Measurements from ENCODE around the gene MCM6.
A peak's percentile ranks its signal among the peaks of the same experiment; 100 is the strongest.

MCM6 gene

GRCh38 chr2:135876066-135876711, at the start of gene MCM6:
Gene MCM6, minus strand, starts transcription at chr2:135876443. Its CDS starts 78 bp downstream, at chr2:135876365.
- peak within 1 kb of the TSS; percentile 95 for H3K27ac Mint-ChIP-seq
- CTCF ChIA-PET: interaction anchor here (0.9 to 1.6 kb wide), 3 partner anchors 38 to 78 kb away, joined by 3 to 4 read pairs (median 3); no protein-coding TSS in a partner anchor
- peak within 1 kb of the TSS; percentile 80 for H3K4me3 Mint-ChIP-seq
- H3K9me3 Mint-ChIP-seq: no peaks in the 10 kb centered on the region
- no peaks in the 10 kb centered on the region for H3K27me3 Mint-ChIP-seq
- DNase-seq: peak; percentile 99
- peaks cover 40% of the 10 kb centered on the region for H3K4me1 Mint-ChIP-seq
- peaks cover 31% of the 10 kb centered on the region for H3K36me3 Mint-ChIP-seq

- H3K27ac Mint-ChIP-seq: no peak overlapping the region
- no peak overlapping the region for H3K4me3 Mint-ChIP-seq
- no peaks in the 10 kb centered on the region for H3K4me1 Mint-ChIP-seq
- CTCF ChIA-PET: no interaction called here
- H3K9me3 Mint-ChIP-seq: no peaks in the 10 kb centered on the region
- H3K27me3 Mint-ChIP-seq: no peaks in the 10 kb centered on the region
- H3K36me3 Mint-ChIP-seq: peaks cover 50% of the 10 kb centered on the region
- no peak for DNase-seq
Measured at GRCh38 chr2:135925571-135925970, 49.3 kb upstream of the MCM6 start.

- Mint-ChIP-seq H3K27me3 (no peaks in the 10 kb centered on the region), H3K27ac (no peak overlapping the region), H3K4me1 (peaks cover 13% of the 10 kb centered on the region), H3K4me3 (no peak overlapping the region), H3K9me3 (no peaks in the 10 kb centered on the region), H3K36me3 (peaks cover 25% of the 10 kb centered on the region)
- CTCF ChIA-PET: interaction anchor here (4.5 to 6.5 kb wide), 2 partner anchors 462 to 469 kb away, joined by 34 to 98 read pairs; no protein-coding TSS in a partner anchor
- DNase-seq: no peak
Measured at GRCh38 chr2:135916207-135916606, 40.0 kb upstream of the MCM6 start.

- Mint-ChIP-seq H3K27me3 (no peaks in the 10 kb centered on the region), H3K4me1 (peaks cover 13% of the 10 kb centered on the region), H3K4me3 (no peak overlapping the region), H3K9me3 (no peaks in the 10 kb centered on the region), H3K36me3 (peaks cover 29% of the 10 kb centered on the region), H3K27ac (no peak overlapping the region)
- CTCF ChIA-PET: interaction anchor here (0.7 to 6.5 kb wide), 22 partner anchors 16 to 914 kb away, joined by 3 to 98 read pairs (median 4); no protein-coding TSS in a partner anchor
- DNase-seq: no peak
Measured at GRCh38 chr2:135914485-135914884, 38.2 kb upstream of the MCM6 start.

- Mint-ChIP-seq H3K4me1 (peaks cover 13% of the 10 kb centered on the region), H3K27me3 (no peaks in the 10 kb centered on the region), H3K27ac (peak overlapping the region; percentile 11)
Measured at GRCh38 chr2:135913727-135914365, 37.6 kb upstream of the MCM6 start.

GRCh38 chr2:135909976-135910375, 33.7 kb upstream of the MCM6 start:
- Mint-ChIP-seq H3K4me3 (no peak overlapping the region), H3K27me3 (no peaks in the 10 kb centered on the region), H3K4me1 (peaks cover 3% of the 10 kb centered on the region), H3K36me3 (peaks cover 46% of the 10 kb centered on the region), H3K9me3 (no peaks in the 10 kb centered on the region), H3K27ac (no peak overlapping the region)
- CTCF ChIA-PET: no interaction called here
- no peak for DNase-seq

More at GRCh38 chr2:135913727-135914365, 37.6 kb upstream of the MCM6 start:
- CTCF ChIA-PET: interaction anchor here (0.6 to 6.5 kb wide), 30 partner anchors 16 to 952 kb away, joined by 3 to 98 read pairs (median 4); partner anchors contain the start of genes DARS1 and MCM6
- Mint-ChIP-seq H3K9me3 (no peaks in the 10 kb centered on the region), H3K36me3 (peaks cover 32% of the 10 kb centered on the region), H3K4me3 (no peak overlapping the region)
- DNase-seq: peak; percentile 53

- CTCF ChIA-PET: interaction anchor here (1.3 kb wide), 1 partner anchor 472 kb away, joined by 5 read pairs; no protein-coding TSS in a partner anchor
- Mint-ChIP-seq H3K4me3 (no peak overlapping the region), H3K27me3 (no peaks in the 10 kb centered on the region), H3K27ac (no peak overlapping the region), H3K36me3 (peaks cover 56% of the 10 kb centered on the region), H3K9me3 (no peaks in the 10 kb centered on the region), H3K4me1 (no peaks in the 10 kb centered on the region)
- DNase-seq: no peak
Measured at GRCh38 chr2:135905679-135906078, 29.4 kb upstream of the MCM6 start.

GRCh38 chr2:135904341-135904989, 28.2 kb upstream of the MCM6 start:
- peaks cover 56% of the 10 kb centered on the region for H3K36me3 Mint-ChIP-seq
- no peaks in the 10 kb centered on the region for H3K9me3 Mint-ChIP-seq
- no peak overlapping the region for H3K4me3 Mint-ChIP-seq
- no peak overlapping the region for H3K27ac Mint-ChIP-seq
- DNase-seq: no peak
- no peaks in the 10 kb centered on the region for H3K27me3 Mint-ChIP-seq
- H3K4me1 Mint-ChIP-seq: no peaks in the 10 kb centered on the region
- CTCF ChIA-PET: interaction anchor here (0.6 kb wide), 1 partner anchor 480 kb away, joined by 3 read pairs; no protein-coding TSS in a partner anchor

- Mint-ChIP-seq H3K4me3 (no peak overlapping the region), H3K27ac (no peak overlapping the region), H3K27me3 (no peaks in the 10 kb centered on the region), H3K36me3 (peaks cover 55% of the 10 kb centered on the region), H3K9me3 (no peaks in the 10 kb centered on the region), H3K4me1 (no peaks in the 10 kb centered on the region)
- CTCF ChIA-PET: no interaction called here
- no peak for DNase-seq
Measured at GRCh38 chr2:135903650-135904049, 27.4 kb upstream of the MCM6 start.

- CTCF ChIA-PET: no interaction called here
- H3K4me3 Mint-ChIP-seq: no peak overlapping the region
- no peaks in the 10 kb centered on the region for H3K4me1 Mint-ChIP-seq
- H3K27me3 Mint-ChIP-seq: no peaks in the 10 kb centered on the region
- H3K9me3 Mint-ChIP-seq: no peaks in the 10 kb centered on the region
- DNase-seq: no peak
- H3K36me3 Mint-ChIP-seq: peaks cover 36% of the 10 kb centered on the region
- peak overlapping the region; percentile 79 for H3K27ac Mint-ChIP-seq
Measured at GRCh38 chr2:135899567-135899966, 23.3 kb upstream of the MCM6 start.

GRCh38 chr2:135898234-135898786, 22.1 kb upstream of the MCM6 start:
- peaks cover 29% of the 10 kb centered on the region for H3K36me3 Mint-ChIP-seq
- no peaks in the 10 kb centered on the region for H3K27me3 Mint-ChIP-seq
- CTCF ChIA-PET: interaction anchor here (0.6 kb wide), 1 partner anchor 16 kb away, joined by 3 read pairs; no protein-coding TSS in a partner anchor
- no peak overlapping the region for H3K27ac Mint-ChIP-seq
- no peak overlapping the region for H3K4me3 Mint-ChIP-seq
- DNase-seq: no peak
- no peaks in the 10 kb centered on the region for H3K4me1 Mint-ChIP-seq
- H3K9me3 Mint-ChIP-seq: no peaks in the 10 kb centered on the region

- H3K27ac Mint-ChIP-seq: no peak overlapping the region
- no peaks in the 10 kb centered on the region for H3K9me3 Mint-ChIP-seq
- H3K4me1 Mint-ChIP-seq: no peaks in the 10 kb centered on the region
- CTCF ChIA-PET: interaction anchor here (1.3 kb wide), 1 partner anchor 13 kb away, joined by 3 read pairs; no protein-coding TSS in a partner anchor
- DNase-seq: no peak
- H3K27me3 Mint-ChIP-seq: no peaks in the 10 kb centered on the region
- H3K36me3 Mint-ChIP-seq: peaks cover 15% of the 10 kb centered on the region
- no peak overlapping the region for H3K4me3 Mint-ChIP-seq
Measured at GRCh38 chr2:135894930-135895329, 18.7 kb upstream of the MCM6 start.

GRCh38 chr2:135893374-135893794, 17.1 kb upstream of the MCM6 start:
- Mint-ChIP-seq H3K27me3 (no peaks in the 10 kb centered on the region), H3K9me3 (peaks cover 3% of the 10 kb centered on the region), H3K36me3 (peaks cover 3% of the 10 kb centered on the region), H3K27ac (no peak overlapping the region), H3K4me1 (peaks cover 2% of the 10 kb centered on the region), H3K4me3 (no peak overlapping the region)
- CTCF ChIA-PET: no interaction called here
- no peak for DNase-seq

- Mint-ChIP-seq H3K27me3 (peaks cover 4% of the 10 kb centered on the region), H3K4me3 (no peak overlapping the region), H3K9me3 (peaks cover 9% of the 10 kb centered on the region), H3K36me3 (peaks cover 6% of the 10 kb centered on the region), H3K4me1 (peaks cover 8% of the 10 kb centered on the region), H3K27ac (no peak overlapping the region)
- DNase-seq: no peak
- CTCF ChIA-PET: interaction anchor here (1.2 kb wide), 1 partner anchor 494 kb away, joined by 4 read pairs; no protein-coding TSS in a partner anchor
Measured at GRCh38 chr2:135890835-135891234, 14.6 kb upstream of the MCM6 start.
